Endothelial cell of umbilical vein (primary cell): ENCODE data around the gene SETX.

Source experiments
- POLR2A ChIP-seq: IDR thresholded peaks from 2 replicates; pipeline ENCODE4 v1.6.1; 2012; ENCODE audit warnings: low read depth, mild to moderate bottlenecking, control low read depth, low read length
- TF ChIP-seq, protein P1 (sequence below), 2 donors: IDR thresholded peaks; 1 replicate in 1 of 2; 2 replicates in 1 of 2; pipeline ENCODE4 v1.5.1; 2011; ENCODE audit warnings: low read length in 2 of 2, mild to moderate bottlenecking in 2 of 2, moderate library complexity in 2 of 2, control low read depth in 1 of 2, inconsistent platforms in 1 of 2, low read depth in 1 of 2; ENCODE audit not compliant: insufficient read depth in 1 of 2; ENCODE audit errors: extremely low read depth in 1 of 2

DNA sequence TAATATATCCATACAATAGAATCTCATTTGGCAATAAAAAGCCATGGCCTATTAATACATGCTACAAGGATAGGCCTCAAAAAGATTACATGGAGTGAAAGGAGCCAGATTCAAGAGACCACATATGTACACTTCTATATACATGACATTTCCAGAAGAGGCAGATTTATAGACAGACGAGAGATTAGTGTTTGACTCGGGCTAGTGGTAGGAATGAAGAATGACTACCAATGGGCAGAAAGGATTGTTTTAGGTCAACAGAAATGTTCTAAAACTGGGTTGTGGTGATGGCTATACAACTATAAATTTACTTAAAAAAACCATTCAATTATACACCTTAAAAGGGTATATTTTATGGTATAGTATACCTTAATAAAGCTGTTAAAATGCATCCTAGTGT, 41.9 kb downstream of the SETX start:
- TF ChIP-seq POLR2A: no peak
- TF ChIP-seq, protein P1, sequence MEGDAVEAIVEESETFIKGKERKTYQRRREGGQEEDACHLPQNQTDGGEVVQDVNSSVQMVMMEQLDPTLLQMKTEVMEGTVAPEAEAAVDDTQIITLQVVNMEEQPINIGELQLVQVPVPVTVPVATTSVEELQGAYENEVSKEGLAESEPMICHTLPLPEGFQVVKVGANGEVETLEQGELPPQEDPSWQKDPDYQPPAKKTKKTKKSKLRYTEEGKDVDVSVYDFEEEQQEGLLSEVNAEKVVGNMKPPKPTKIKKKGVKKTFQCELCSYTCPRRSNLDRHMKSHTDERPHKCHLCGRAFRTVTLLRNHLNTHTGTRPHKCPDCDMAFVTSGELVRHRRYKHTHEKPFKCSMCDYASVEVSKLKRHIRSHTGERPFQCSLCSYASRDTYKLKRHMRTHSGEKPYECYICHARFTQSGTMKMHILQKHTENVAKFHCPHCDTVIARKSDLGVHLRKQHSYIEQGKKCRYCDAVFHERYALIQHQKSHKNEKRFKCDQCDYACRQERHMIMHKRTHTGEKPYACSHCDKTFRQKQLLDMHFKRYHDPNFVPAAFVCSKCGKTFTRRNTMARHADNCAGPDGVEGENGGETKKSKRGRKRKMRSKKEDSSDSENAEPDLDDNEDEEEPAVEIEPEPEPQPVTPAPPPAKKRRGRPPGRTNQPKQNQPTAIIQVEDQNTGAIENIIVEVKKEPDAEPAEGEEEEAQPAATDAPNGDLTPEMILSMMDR (IDR thresholded peaks at IDR 0.05; ENCODE audit: extremely low read depth in 1 of 2, insufficient read depth in 1 of 2, low read depth in 1 of 2, low read length in 2 of 2): no peak
